GM19452 (cell line): Measurements from ENCODE around the gene KLF2.
A peak's percentile ranks its signal among the peaks of the same experiment; 100 is the strongest.
"Not testable (repeated sequence)": the region's sequence is repeated elsewhere in the genome, so short reads cannot be mapped to it uniquely, and the experiment has no call there.

ENCODE experiments used
- ATAC-seq: cut with Tn5 transposase; IDR thresholded peaks from one replicate; pipeline ENCODE4 v1.9.1; 2021; ENCODE audit not compliant: unreplicated experiment

The KLF2 gene

DNA sequence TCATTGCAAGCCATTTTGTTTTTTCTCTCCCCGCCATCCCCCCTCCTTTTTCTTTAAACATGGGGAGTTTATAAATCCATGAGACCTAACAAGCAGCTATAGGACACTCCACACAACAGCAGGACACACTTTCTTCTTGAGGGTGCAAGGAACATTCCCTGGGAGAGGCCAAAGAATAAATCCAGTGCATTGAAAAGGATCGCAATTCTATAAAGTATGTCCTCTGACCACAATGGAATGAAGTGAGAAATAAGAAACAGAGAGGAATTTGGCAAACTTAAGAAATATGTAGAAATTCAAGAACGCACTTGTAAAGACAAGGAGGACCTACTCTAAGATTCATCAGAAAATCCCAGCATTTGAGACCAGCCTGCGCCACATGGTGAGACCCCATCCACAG, 11.9 kb downstream of the KLF2 start:
- ATAC-seq = no peak

DNA sequence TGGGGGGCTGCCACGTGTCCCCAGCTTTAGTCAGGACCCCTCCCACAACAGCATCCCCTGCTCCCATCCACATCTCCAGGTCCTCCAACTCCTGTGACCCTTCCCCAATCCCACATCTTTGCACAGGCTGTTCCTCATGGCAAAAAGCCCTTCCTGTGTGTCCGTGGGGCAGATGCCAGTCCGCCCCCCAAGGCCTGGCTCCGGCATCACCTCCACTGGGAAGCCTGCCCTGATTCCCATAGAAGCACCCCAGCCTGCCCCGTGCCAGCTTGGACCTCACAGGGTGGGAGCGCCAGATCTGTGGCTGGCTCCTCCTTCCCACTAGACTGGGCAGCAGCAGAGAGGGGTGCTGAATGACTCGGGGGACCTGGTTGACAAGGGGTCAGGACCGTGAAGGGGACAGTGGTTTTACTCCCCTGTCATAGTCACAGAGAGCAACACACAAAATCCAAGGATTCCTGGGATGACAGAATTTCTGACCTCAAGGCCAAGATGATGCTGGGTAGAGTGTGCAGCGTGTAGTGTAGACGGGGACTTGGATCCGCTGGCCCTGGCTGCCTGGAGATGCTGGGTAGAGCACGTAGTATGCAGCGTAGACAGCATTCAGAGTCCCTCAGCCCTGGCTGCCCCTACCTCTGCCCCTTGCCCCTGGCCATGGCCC, 13.3 kb downstream of the KLF2 start:
- no peak for ATAC-seq

- ATAC-seq = no peak
Measured at GRCh38 chr19:16338470-16339360, 14.1 kb downstream of the KLF2 start.

DNA sequence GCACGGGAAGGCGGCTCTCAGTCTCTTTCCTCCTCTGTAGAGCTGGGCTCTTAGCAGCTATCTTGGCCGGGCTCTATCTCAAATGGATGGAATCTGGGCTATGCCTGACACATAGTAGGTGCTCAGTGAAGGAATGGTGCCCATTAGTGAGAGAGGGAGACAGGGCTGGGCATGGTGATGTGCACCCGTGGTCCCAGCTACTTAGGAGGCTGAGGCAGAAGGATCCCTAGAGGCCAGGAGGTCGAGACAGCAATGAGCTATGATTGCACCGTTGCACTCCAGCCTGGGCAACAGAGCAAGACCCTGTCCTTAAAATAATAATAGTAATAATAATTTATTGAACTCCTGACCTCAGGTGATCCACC, 14.7 kb downstream of the KLF2 start:
- ATAC-seq = no peak

- ATAC-seq = no peak
Measured at GRCh38 chr19:16340092-16340491, 15.5 kb downstream of the KLF2 start.

DNA sequence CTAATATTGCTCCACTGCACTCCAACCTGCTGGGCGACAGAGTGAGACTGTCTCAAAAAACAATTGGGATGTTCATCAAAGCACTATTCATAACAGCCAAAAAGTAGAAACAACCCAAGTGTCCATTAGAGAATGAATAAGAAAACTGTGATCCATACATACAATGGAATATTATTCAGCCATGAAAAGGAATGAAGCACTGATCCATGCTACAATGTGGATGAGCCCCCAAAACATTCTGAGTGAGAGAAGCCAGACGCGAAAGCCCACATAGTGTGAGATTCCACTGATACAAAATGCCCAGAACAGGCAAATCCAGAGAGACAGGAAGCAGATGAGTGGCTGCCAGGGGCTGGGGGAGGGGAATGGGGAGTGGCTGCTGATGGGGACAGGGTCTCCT, 16.0 kb downstream of the KLF2 start:
- ATAC-seq = no peak

- ATAC-seq = peak; percentile 64
Measured at GRCh38 chr19:16342002-16342715, 17.5 kb downstream of the KLF2 start.

GRCh38 chr19:16343156-16343555, 18.5 kb downstream of the KLF2 start:
- no peak for ATAC-seq

DNA sequence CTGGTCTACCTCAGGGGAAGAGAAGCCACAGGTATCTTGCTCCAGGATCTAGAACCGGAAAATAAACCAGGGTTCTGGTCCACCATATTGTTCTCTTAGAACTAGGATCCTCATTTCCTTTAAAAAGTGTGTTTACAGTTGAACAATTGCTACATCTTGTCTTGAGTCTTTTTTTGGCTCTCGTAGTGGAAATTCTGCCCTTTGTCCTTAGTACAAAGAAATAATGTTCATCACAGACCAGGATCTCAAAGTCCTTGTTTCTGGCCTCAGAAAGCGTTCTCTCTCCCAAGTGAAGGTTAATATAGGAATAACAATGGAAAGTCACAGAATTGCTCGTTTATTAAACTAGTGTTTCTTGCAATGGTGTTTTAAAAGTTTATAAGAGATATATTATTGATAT, 20.8 kb downstream of the KLF2 start:
- ATAC-seq = no peak

DNA sequence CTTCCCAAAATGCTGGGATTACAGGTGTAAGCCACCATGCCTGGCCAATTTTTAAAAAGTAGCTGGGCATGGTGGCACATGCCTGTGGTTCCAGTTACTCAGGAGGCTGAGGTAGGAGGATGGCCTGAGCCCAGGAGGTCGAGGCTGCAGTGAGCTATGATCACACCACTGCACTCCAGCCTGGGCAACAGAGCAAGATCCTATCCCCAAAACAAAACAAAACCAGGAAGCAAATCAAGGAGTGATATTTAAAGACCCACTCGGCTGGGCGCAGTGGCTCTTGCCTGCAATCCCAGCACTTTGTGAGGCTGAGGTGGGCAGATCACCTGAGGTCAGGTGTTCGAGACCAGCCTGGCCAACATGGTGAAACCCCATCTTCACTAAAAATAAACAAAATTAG, 22.5 kb downstream of the KLF2 start:
- not testable (repeated sequence) for ATAC-seq

DNA sequence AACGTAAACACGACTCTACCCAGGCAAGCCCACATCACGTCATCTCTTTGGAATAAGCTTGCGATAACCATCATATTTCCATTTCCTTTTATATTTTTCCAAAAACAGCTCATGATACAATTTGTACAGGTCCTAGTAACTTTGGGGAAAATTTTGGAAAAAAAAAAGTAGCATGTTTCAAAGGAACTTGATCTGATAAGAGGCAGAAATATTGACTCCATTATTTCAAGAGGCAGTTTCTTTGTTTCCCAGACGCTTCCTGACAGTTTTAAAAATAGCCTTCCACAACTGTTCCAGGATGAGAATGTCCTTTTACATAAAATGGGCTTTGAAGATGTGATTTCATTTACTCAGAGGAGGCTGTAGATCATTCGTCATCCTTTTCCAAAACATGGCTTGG, 23.1 kb downstream of the KLF2 start:
- no peak for ATAC-seq

GRCh38 chr19:16349551-16350152, 25.0 kb downstream of the KLF2 start:
- no peak for ATAC-seq

GRCh38 chr19:16351133-16351809, 26.6 kb downstream of the KLF2 start:
- ATAC-seq = no peak

- ATAC-seq = no peak
Measured at GRCh38 chr19:16355293-16356043, 30.8 kb downstream of the KLF2 start.

DNA sequence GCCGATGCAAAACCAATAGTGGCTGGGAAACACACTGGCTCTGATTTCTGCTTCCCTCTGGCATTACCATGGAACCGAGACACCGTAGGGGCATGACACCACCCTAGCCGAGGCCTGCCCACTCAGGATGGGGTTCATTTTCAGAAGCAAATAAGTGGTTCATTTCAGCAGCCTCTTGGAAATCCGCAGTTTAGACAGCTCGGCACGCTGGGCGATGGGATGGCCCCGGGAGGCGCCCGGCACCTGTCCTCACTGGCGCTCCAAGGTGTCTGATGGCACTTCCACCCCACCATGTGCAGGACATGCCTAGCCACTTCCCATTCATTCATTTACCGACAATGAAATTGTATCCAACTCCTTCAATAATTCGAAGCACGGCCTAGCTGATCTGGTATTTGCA, 33.8 kb downstream of the KLF2 start:
- no peak for ATAC-seq

DNA sequence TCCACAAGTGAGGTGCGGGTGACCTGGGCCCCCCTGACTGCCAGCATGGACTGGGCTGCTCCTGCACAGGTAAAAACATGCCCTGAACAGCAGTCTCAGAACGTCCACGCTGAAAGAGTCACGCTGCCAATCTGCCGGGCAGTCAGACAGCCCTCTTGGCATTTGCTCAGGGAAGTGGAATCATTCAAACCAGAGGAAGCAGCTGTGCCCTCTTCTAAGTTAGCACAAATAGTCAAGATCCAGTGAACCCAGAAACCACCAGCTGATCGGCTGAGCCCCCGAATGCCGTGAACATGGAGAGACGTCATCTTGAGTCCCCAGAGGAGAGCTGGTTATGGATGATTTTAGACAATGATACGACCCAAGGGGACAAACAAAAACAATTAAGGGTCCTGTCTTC, 34.4 kb downstream of the KLF2 start:
- no peak for ATAC-seq

- ATAC-seq = no peak
Measured at GRCh38 chr19:16359964-16360363, 35.3 kb downstream of the KLF2 start.

DNA sequence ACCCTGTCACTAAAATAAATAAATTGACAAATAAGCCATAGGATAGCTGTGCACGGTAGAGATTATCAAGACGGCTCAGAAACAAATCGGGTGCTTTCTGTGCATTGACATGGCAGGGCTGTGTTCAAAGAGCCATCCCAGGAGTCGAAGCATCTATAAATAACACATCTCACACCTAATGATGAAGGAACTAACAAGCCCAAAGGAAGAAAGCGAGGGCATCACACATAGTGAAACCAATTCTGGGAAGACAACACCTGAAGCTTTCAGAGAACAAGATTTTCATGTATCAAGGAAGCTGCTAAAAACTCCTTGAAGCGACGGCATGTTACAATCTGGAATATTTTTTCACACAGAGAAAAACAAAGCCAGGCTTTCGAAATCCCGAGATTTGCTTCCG, 36.1 kb downstream of the KLF2 start:
- no peak for ATAC-seq

DNA sequence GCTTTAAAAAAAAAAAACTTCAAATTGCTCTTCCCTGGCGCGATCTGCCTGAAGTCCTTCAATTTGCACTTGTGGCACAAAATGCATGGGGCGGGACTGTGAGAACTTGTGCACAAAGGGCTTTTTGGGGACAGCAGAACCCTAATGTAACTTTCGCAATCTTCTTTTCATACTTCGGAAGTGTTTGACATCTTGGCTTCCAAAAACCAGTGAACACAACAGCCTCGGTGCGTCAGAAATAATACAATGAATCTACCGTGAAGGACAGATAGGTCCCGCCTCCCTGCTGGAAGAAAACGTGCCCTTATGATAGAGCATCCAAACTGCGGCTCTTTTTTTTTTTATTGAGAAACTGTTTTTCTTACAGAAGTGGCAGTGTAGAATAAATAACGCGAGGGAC, 36.6 kb downstream of the KLF2 start:
- ATAC-seq = no peak

GRCh38 chr19:16361926-16362325, 37.3 kb downstream of the KLF2 start:
- no peak for ATAC-seq
